Hepatocyte (in vitro differentiated cells): ENCODE results near the gene FXYD6. TPM values are rescaled to one million over a fixed set of nuclear protein-coding genes. Genes with fewer than 3 reads are reported as not detected.

ENCODE experiments used
- DNase-seq: peaks from one replicate; pipeline ENCODE4 v3.0.0-alpha.2; 2016; ENCODE audit warnings: low spot score
- H2AFZ ChIP-seq: fragments of 200-600 bp; sonication (generic); 2 replicates; pipeline ENCODE4 v1.6.0; 2016; ENCODE audit warnings: antibody characterized with exemption, mild to moderate bottlenecking
- H3K27ac ChIP-seq: fragments of 200-600 bp; sonication (generic); 2 replicates; pipeline ENCODE4 v1.5.1; 2016; ENCODE audit warnings: mild to moderate bottlenecking
- H3K27me3 ChIP-seq: fragments of 200-600 bp; sonication (generic); 2 replicates; pipeline ENCODE4 v1.6.1; 2016
- H3K36me3 ChIP-seq: fragments of 200-600 bp; sonication (generic); replicated peaks from 2 replicates; pipeline ENCODE4 v1.5.1; 2016; ENCODE audit warnings: low read depth; ENCODE audit not compliant: insufficient read depth
- H3K4me1 ChIP-seq: fragments of 200-600 bp; sonication (generic); 2 replicates; pipeline ENCODE4 v1.5.1; 2016; ENCODE audit warnings: mild to moderate bottlenecking, moderate library complexity; ENCODE audit not compliant: insufficient read depth
- H3K4me2 ChIP-seq: fragments of 200-600 bp; sonication (generic); 2 replicates; pipeline ENCODE4 v1.6.0; 2016
- H3K4me3 ChIP-seq: fragments of 200-600 bp; sonication (generic); 2 replicates; pipeline ENCODE4 v1.5.1; 2016; ENCODE audit warnings: mild to moderate bottlenecking
- H3K79me2 ChIP-seq: fragments of 200-600 bp; sonication (generic); 2 replicates; pipeline ENCODE4 v1.6.0; 2017; ENCODE audit warnings: mild to moderate bottlenecking
- H3K9me2 ChIP-seq: fragments of 200-600 bp; sonication (generic); replicated peaks from 2 replicates; pipeline ENCODE4 v1.6.0; 2017; ENCODE audit warnings: mild to moderate bottlenecking; ENCODE audit not compliant: insufficient read depth
- H3K9me3 ChIP-seq: fragments of 200-600 bp; sonication (generic); 2 replicates; pipeline ENCODE4 v1.5.1; 2016; ENCODE audit warnings: low read depth, mild to moderate bottlenecking
- H4K20me1 ChIP-seq: fragments of 200-600 bp; sonication (generic); 2 replicates; pipeline ENCODE4 v1.6.0; 2016; ENCODE audit warnings: mild to moderate bottlenecking; ENCODE audit not compliant: insufficient read depth, poor library complexity, severe bottlenecking
- EZH2 ChIP-seq: fragments of 200-600 bp; sonication (generic); IDR thresholded peaks from 2 replicates; pipeline ENCODE4 v1.6.1; 2016; ENCODE audit warnings: antibody characterized with exemption, mild to moderate bottlenecking, borderline replicate concordance
- EZH2phosphoT487 ChIP-seq: fragments of 200-600 bp; sonication (generic); IDR thresholded peaks from one replicate; pipeline ENCODE4 v1.6.1; 2018; ENCODE audit warnings: antibody characterized with exemption, mild to moderate bottlenecking, low read depth, moderate library complexity; ENCODE audit not compliant: unreplicated experiment, severe bottlenecking
- WGBS: methylation state at CpG from one replicate; pipeline ENCODE4 v1.1.6; 2016; ENCODE audit warnings: low lambda C conversion rate; ENCODE audit errors: missing lambda C conversion rate; 5-methylcytosine and 5-hydroxymethylcytosine counted together
- polyA plus RNA-seq: library from polyadenylated mRNA; unstranded; fragments of >200 nt; fragmentation: Nextera tagmentation; extraction: Ambion mirVana; gene quantifications from 2 replicates; pipeline ENCODE4 v1.2.1, GENCODE V29; 2016
- total RNA-seq: library from RNA; depleted of rRNA; stranded (reverse); fragments of >200 nt; gene quantifications from 2 replicates; pipeline ENCODE4 v1.2.3, GENCODE V29; 2014
- TF ChIP-seq, protein P1 (sequence below): fragments of 200-600 bp; sonication (generic); IDR thresholded peaks from 2 replicates; pipeline ENCODE4 v1.5.1; 2016; ENCODE audit warnings: antibody characterized with exemption, mild to moderate bottlenecking; ENCODE audit not compliant: poor library complexity

Gene FXYD6
- total and polyA plus RNA-seq, 2 experiments from 2014 or later, result 28.3 to 56.9 TPM

DNA sequence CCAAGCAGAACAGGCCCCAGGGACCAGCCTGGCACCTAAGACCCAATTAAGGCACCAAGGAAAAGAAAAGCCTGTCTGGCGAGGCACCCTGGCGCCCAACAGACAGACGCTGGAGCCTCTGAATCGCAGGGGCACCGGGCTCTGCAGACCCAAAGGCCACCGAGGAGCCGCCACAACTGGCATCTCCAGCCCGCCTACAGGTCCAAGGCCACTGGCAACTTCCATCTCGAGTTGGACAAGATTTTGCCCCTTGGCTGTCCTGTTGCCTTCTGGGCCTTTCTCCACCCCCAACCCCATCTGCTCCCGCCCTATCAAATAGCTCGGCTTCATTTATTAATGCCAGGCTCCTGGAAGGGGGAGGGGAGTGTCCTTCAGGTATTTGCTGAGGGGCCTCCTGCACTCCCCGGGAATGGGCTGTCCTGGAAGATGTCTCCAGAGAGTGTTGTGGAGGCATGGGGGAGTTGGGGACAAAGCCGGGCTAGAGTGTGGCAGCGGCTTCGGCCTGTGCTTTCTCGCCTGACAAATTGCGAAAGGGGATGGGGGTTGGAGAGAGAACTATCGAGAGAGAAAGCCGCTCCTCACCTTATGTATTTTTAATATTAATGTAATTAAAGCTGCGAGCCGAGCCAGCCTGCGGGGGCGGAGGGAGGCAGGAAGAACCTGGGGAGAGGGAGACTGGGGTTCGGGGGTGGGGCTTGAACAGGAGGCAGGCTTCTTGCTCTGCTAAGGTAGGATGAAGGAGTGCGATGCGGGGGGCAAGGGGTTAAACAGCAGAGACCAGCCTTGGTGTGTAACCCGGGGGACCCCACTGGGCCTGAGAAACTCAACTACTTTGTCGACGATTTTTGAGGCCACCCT lies 81.5 kb downstream of the FXYD6 start:
- Histone ChIP-seq H2AFZ (no peak overlapping the region), H3K36me3 (no peaks in the 10 kb centered on the region), H3K4me2 (peak overlapping the region; percentile 92), H3K27ac (no peak overlapping the region), H3K27me3 (peaks cover 78% of the 10 kb centered on the region), H3K79me2 (no peaks in the 10 kb centered on the region), H3K9me3 (no peaks in the 10 kb centered on the region), H3K9me2 (no peaks in the 10 kb centered on the region), H4K20me1 (no peaks in the 10 kb centered on the region), H3K4me3 (no peak overlapping the region), H3K4me1 (peaks cover 13% of the 10 kb centered on the region)
- WGBS, result 58% methylated on average over 25 of the region's 29 CpGs
- TF ChIP-seq, protein P1, sequence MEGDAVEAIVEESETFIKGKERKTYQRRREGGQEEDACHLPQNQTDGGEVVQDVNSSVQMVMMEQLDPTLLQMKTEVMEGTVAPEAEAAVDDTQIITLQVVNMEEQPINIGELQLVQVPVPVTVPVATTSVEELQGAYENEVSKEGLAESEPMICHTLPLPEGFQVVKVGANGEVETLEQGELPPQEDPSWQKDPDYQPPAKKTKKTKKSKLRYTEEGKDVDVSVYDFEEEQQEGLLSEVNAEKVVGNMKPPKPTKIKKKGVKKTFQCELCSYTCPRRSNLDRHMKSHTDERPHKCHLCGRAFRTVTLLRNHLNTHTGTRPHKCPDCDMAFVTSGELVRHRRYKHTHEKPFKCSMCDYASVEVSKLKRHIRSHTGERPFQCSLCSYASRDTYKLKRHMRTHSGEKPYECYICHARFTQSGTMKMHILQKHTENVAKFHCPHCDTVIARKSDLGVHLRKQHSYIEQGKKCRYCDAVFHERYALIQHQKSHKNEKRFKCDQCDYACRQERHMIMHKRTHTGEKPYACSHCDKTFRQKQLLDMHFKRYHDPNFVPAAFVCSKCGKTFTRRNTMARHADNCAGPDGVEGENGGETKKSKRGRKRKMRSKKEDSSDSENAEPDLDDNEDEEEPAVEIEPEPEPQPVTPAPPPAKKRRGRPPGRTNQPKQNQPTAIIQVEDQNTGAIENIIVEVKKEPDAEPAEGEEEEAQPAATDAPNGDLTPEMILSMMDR, result no peak
- no peak for TF ChIP-seq EZH2phosphoT487
- DNase-seq, result no peak

DNA sequence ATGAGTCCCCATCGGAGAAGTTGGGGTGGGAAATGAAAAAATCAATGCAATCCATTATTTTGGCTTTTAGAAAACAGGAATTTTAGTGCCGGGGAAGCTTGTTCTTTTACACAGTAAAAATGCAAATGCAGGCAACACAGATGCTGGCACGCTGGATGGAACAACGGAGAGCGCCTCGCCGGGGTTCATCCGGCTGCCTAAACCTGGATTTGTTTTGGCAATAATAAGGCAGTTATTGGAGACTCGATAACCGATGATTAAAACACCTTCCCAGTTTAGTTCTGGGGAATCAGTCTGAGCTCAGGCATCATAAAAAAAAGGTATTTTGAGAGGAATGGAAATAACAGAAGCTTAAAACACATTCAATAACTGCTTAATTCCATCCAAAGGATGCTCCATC lies 82.3 kb downstream of the FXYD6 start:
- no peak overlapping the region for H2AFZ ChIP-seq
- TF ChIP-seq, protein P1, result no peak
- no peak for TF ChIP-seq EZH2phosphoT487
- TF ChIP-seq EZH2, result no peak
- no peak for DNase-seq
- no peaks in the 10 kb centered on the region for H3K9me2 ChIP-seq
- no peaks in the 10 kb centered on the region for H4K20me1 ChIP-seq
- H3K9me3 ChIP-seq, result no peaks in the 10 kb centered on the region
- no peaks in the 10 kb centered on the region for H3K36me3 ChIP-seq
- no peak overlapping the region for H3K4me3 ChIP-seq
- H3K79me2 ChIP-seq, result no peaks in the 10 kb centered on the region
- WGBS, result 82% methylated on average over 10 of the region's 10 CpGs
- H3K27me3 ChIP-seq, result peaks cover 70% of the 10 kb centered on the region
- peaks cover 13% of the 10 kb centered on the region for H3K4me1 ChIP-seq
- no peak overlapping the region for H3K27ac ChIP-seq
- no peak overlapping the region for H3K4me2 ChIP-seq

DNA sequence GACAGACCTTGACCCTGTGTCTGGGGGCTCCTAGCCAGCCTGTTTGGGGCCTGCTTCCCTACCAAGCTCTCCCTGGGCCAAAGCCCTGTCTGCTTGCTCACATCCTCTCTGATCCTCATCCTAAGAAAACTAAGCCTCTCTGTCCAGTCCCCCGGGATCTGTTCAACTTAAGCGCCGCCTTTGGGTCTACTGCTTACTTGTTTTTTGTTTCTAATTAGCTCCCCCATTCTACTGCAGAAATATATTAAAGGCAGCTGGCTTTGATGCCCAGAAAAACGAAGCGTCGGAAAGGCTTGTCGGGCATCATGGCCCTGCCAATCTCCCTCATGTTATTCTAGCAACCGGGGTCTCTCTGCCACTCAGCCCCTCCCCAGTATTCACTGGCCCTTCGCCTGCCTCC lies 82.9 kb downstream of the FXYD6 start:
- TF ChIP-seq, protein P1, result no peak
- TF ChIP-seq EZH2phosphoT487, result no peak
- TF ChIP-seq EZH2, result no peak
- Histone ChIP-seq H2AFZ (no peak overlapping the region), H4K20me1 (no peaks in the 10 kb centered on the region), H3K27me3 (peaks cover 67% of the 10 kb centered on the region), H3K36me3 (no peaks in the 10 kb centered on the region), H3K4me3 (no peak overlapping the region), H3K4me1 (peaks cover 13% of the 10 kb centered on the region), H3K4me2 (no peak overlapping the region), H3K79me2 (no peaks in the 10 kb centered on the region), H3K9me2 (no peaks in the 10 kb centered on the region), H3K27ac (no peak overlapping the region), H3K9me3 (no peaks in the 10 kb centered on the region)
- 91% methylated on average over 9 of the region's 9 CpGs for WGBS
- DNase-seq, result no peak
